Measurements from ENCODE around the gene AMBP. TPM values are rescaled to one million over a fixed set of nuclear protein-coding genes. Genes with fewer than 3 reads are reported as not detected.

The AMBP gene
- total RNA-seq, 1 experiment from 2014 or later, result 0.20 TPM

- H2BK12ac ChIP-seq (ENCODE audit: insufficient read length, low read depth, low read length), result no peak overlapping the region
- no peak overlapping the region for H3K23ac ChIP-seq (ENCODE audit: insufficient read length, low read depth, low read length)
- no peak for DNase-seq
- H3K4me1 ChIP-seq (ENCODE audit: insufficient read depth, low read length), result peaks cover 4% of the 10 kb centered on the region; the same call in 1 of the 2 replicates
- H4K8ac ChIP-seq (replicated peaks; ENCODE audit: insufficient read length, low read depth, low read length), result no peak overlapping the region
- no peak overlapping the region for H3K4me2 ChIP-seq (ENCODE audit: insufficient read depth, insufficient read length, low read length)
- H2AFZ ChIP-seq (ENCODE audit: low read length), result no peak overlapping the region
- H3K9me3 Mint-ChIP-seq, result no peaks in the 10 kb centered on the region
- no peak overlapping the region for H3K9ac ChIP-seq (ENCODE audit: extremely low read depth, insufficient read length, low read length)
- no peaks in the 10 kb centered on the region for H3K79me2 ChIP-seq (ENCODE audit: insufficient read depth, low read length)
- no peak overlapping the region for H2BK5ac ChIP-seq (ENCODE audit: insufficient read length, low read length)
- no peaks in the 10 kb centered on the region for H3K27me3 ChIP-seq (ENCODE audit: insufficient read depth, low read length)
- H2BK120ac ChIP-seq (ENCODE audit: low read depth, low read length, poor library complexity, severe bottlenecking), result no peak overlapping the region
- H3K4me3 Mint-ChIP-seq, result no peak overlapping the region
- no peaks in the 10 kb centered on the region for H3K9me3 ChIP-seq (ENCODE audit: control insufficient read depth, low read depth, low read length)
- H3K36me3 Mint-ChIP-seq (ENCODE audit: insufficient read depth in 1 of 3, low read depth in 3 of 3), result peaks cover 12 to 36% (median 20%) of the 10 kb centered on the region in 3 experiments; a peak in 6 of 7 replicates
- H3K79me1 ChIP-seq (ENCODE audit: insufficient read depth, low read depth, low read length, poor library complexity, severe bottlenecking), result no peaks in the 10 kb centered on the region
- H3K4me1 Mint-ChIP-seq, result peaks cover 14 to 21% of the 10 kb centered on the region in 2 experiments
- H3K14ac ChIP-seq (ENCODE audit: insufficient read depth, low read length), result no peak overlapping the region
- H2BK15ac ChIP-seq (ENCODE audit: low read depth, low read length), result no peak overlapping the region
- no peak overlapping the region for H3K4ac ChIP-seq (ENCODE audit: low read depth, low read length)
- H2AK5ac ChIP-seq (ENCODE audit: insufficient read length, low read length), result no peak overlapping the region
- H3K27me3 Mint-ChIP-seq (ENCODE audit: low read depth), result no peaks in the 10 kb centered on the region
- H3K23me2 ChIP-seq (ENCODE audit: insufficient read length, low read depth, low read length, poor library complexity, severe bottlenecking), result no peaks in the 10 kb centered on the region
- H4K91ac ChIP-seq (ENCODE audit: insufficient read length, low read depth, low read length), result no peak overlapping the region
- no peak overlapping the region for H3K56ac ChIP-seq (ENCODE audit: insufficient read length, low read depth, low read length)
- H3K27ac ChIP-seq (ENCODE audit: insufficient read length, low read depth, low read length), result no peak overlapping the region
- H3K27ac Mint-ChIP-seq, result no peak overlapping the region
- WGBS (ENCODE audit: extremely low coverage, insufficient read length, low lambda C conversion rate), result no CpG with 5 or more reads among the region's 5 CpGs
- H4K5ac ChIP-seq (ENCODE audit: insufficient read length, low read depth, low read length), result no peak overlapping the region
- no peak overlapping the region for H2BK20ac ChIP-seq (ENCODE audit: low read depth, low read length, poor library complexity, severe bottlenecking)
- no peaks in the 10 kb centered on the region for H4K20me1 ChIP-seq (ENCODE audit: control insufficient read depth, insufficient read depth, insufficient read length)
- H3T11ph ChIP-seq (ENCODE audit: low read length), result no peak overlapping the region
- no peak for TF ChIP-seq CTCF (conservative IDR thresholded peaks at IDR 0.05)
- H3K18ac ChIP-seq (ENCODE audit: insufficient read length, low read depth, low read length), result no peak overlapping the region
Measured at GRCh38 chr9:114037249-114037648, 40.9 kb downstream of the AMBP start.
